K562 (cell line): ENCODE measurements around the gene AKAP12. TPM values are rescaled to one million over a fixed set of nuclear protein-coding genes. Genes with fewer than 3 reads are reported as not detected.

Experiments used
- ATAC-seq: fragments of 200-7000 bp; cut with Tn5 transposase; 3 replicates; pipeline ENCODE4 v1.9.1; 2020; ENCODE audit warnings: moderate library complexity
- BruUV-seq: library from RNA; stranded (reverse); fragments of 400-500 nt; replicated peaks from 2 replicates; lab custom pipeline; 2021; lab: Mats Ljungman, UMichigan
- CTCF ChIA-PET: fragments of 300-600 bp; formaldehyde crosslinking; extraction: SDS; loops from one replicate; lab custom pipeline; 2021; ENCODE audit warnings: low intra/inter-chr PET ratio; lab: Yijun Ruan, JAX
- POLR2A ChIA-PET: fragments of 300-600, 350-650 bp; sonication (Branson Sonifier 250); formaldehyde crosslinking; extraction: SDS; loops from one replicate; lab custom pipeline; 2021; ENCODE audit warnings: antibody characterized with exemption, inconsistent platforms; lab: Yijun Ruan, JAX
- DNase-seq, 4 experiments: peaks; one replicate each; pipeline versions ENCODE4 v3.0.0 to v3.0.0-alpha.2; 2011 to 2018; ENCODE audit warnings: low spot score in 3 of 4, mixed read lengths in 3 of 4; ENCODE audit errors: extremely low read depth in 1 of 4
- FAIRE-seq: peaks from 2 replicates; lab custom pipeline; 2011; peaks lifted over from hg19 to GRCh38; lab: Jason Lieb, UNC
- H2AFZ ChIP-seq: 2 replicates; pipeline ENCODE4 v1.6.0; 2011; ENCODE audit warnings: low read depth, low read length, control low read depth, inconsistent platforms
- H3K27ac ChIP-seq: fragments of 200-600 bp; 3 replicates; pipeline ENCODE4 v1.8.0; 2011; ENCODE audit warnings: low read depth, mild to moderate bottlenecking, control low read depth, inconsistent platforms, low read length, moderate library complexity, mixed read lengths; ENCODE audit errors: extremely low read depth
- H3K27me3 ChIP-seq, 2 experiments: fragments of 300-600 bp in 1 of 2; 2 replicates in 1 of 2; 3 replicates in 1 of 2; pipeline versions ENCODE4 v1.6.0 to v1.8.0; 2011; ENCODE audit warnings: inconsistent platforms in 2 of 2, low read length in 2 of 2, mild to moderate bottlenecking in 1 of 2, mixed read lengths in 1 of 2, moderate library complexity in 1 of 2; ENCODE audit not compliant: control insufficient read depth in 2 of 2, insufficient read depth in 2 of 2
- H3K36me3 ChIP-seq: fragments of 300-600 bp; 3 replicates; pipeline ENCODE4 v1.8.0; 2011; ENCODE audit warnings: mild to moderate bottlenecking, low read length, inconsistent platforms; ENCODE audit not compliant: control insufficient read depth, insufficient read depth
- H3K4me1 ChIP-seq, 2 experiments: fragments of 200-600 bp in 1 of 2; replicated peaks in 1 of 2; 2 replicates in 1 of 2; 3 replicates in 1 of 2; pipeline versions ENCODE4 v1.5.1 to v1.8.0; 2011; ENCODE audit warnings: inconsistent platforms in 2 of 2, low read length in 2 of 2, mild to moderate bottlenecking in 1 of 2, mixed read lengths in 1 of 2, moderate library complexity in 1 of 2; ENCODE audit not compliant: control insufficient read depth in 2 of 2, insufficient read depth in 2 of 2
- H3K4me2 ChIP-seq: 2 replicates; pipeline ENCODE4 v1.6.1; 2011; ENCODE audit warnings: low read length, control low read depth, inconsistent platforms, mixed read lengths; ENCODE audit not compliant: insufficient read depth
- H3K4me3 ChIP-seq: fragments of 200-600 bp; sonication (generic), shearing (Covaris generic); 2 replicates; pipeline ENCODE4 v1.5.1; 2016; ENCODE audit warnings: control low read depth, inconsistent platforms
- H3K79me2 ChIP-seq: fragments of 200-600 bp; 3 replicates; pipeline ENCODE4 v1.8.0; 2011; ENCODE audit warnings: low read length, inconsistent platforms; ENCODE audit not compliant: control insufficient read depth, insufficient read depth
- H3K9ac ChIP-seq, 2 experiments: 2 replicates each; pipeline versions ENCODE4 v1.6.0 to v1.6.1; 2011; ENCODE audit warnings: low read depth in 2 of 2, low read length in 2 of 2, control low read depth in 1 of 2, inconsistent platforms in 1 of 2, mild to moderate bottlenecking in 1 of 2, mixed read lengths in 1 of 2; ENCODE audit not compliant: insufficient read depth in 1 of 2
- H3K9me1 ChIP-seq: one replicate; pipeline ENCODE4 v1.6.0; 2011; ENCODE audit warnings: inconsistent platforms, mild to moderate bottlenecking, low read length, moderate library complexity; ENCODE audit not compliant: control insufficient read depth, insufficient read depth
- H3K9me3 ChIP-seq: replicated peaks from 2 replicates; pipeline ENCODE4 v1.5.1; 2011; ENCODE audit warnings: low read depth, low read length, inconsistent platforms; ENCODE audit not compliant: control insufficient read depth, insufficient read depth
- H4K20me1 ChIP-seq: replicated peaks from 2 replicates; pipeline ENCODE4 v1.6.1; 2011; ENCODE audit warnings: low read length, inconsistent platforms, mixed read lengths; ENCODE audit not compliant: control insufficient read depth, insufficient read depth
- CAMTA2 ChIP-seq: fragments of 250-450 bp; sonication (Bioruptor Pico); conservative IDR thresholded peaks from 2 replicates; pipeline ENCODE4 v1.5.1; 2022
- CHAMP1 ChIP-seq: fragments of 450-650 bp; IDR thresholded peaks from 2 replicates; pipeline ENCODE4 v1.6.1; 2016; ENCODE audit warnings: mild to moderate bottlenecking
- GABPB1 ChIP-seq: sonication (generic); formaldehyde crosslinking; IDR thresholded peaks from 2 replicates; pipeline ENCODE4 v1.8.0; 2022; ENCODE audit warnings: mild to moderate bottlenecking, missing genetic modification reagents
- NCOR1 ChIP-seq: fragments of 450-650 bp; IDR thresholded peaks from 2 replicates; pipeline ENCODE4 v1.6.1; 2016; ENCODE audit warnings: mild to moderate bottlenecking, moderate library complexity
- POLR2G ChIP-seq: fragments of 200-400 bp; formaldehyde crosslinking; IDR thresholded peaks from 2 replicates; pipeline ENCODE4 v1.6.1; 2017; ENCODE audit warnings: low read depth, mild to moderate bottlenecking, antibody characterized with exemption, low read length, moderate library complexity
- RBBP5 ChIP-seq: fragments of 200-600 bp; sonication (generic); IDR thresholded peaks from 2 replicates; pipeline ENCODE4 v1.6.1; 2012; ENCODE audit warnings: borderline replicate concordance, mild to moderate bottlenecking, low read length, control low read depth, inconsistent platforms; ENCODE audit not compliant: insufficient read depth, poor library complexity, severe bottlenecking
- TBL1XR1 ChIP-seq, 2 experiments: IDR thresholded peaks; 2 replicates each; pipeline ENCODE4 v1.6.1; 2012; ENCODE audit warnings: improper control_type of control experiment in 2 of 2, low read length in 2 of 2, mild to moderate bottlenecking in 1 of 2
- ZBTB7A ChIP-seq: IDR thresholded peaks from 2 replicates; pipeline ENCODE4 v1.6.1; 2011; ENCODE audit warnings: low read depth, mild to moderate bottlenecking, low read length, moderate library complexity, borderline replicate concordance; ENCODE audit not compliant: control insufficient read depth
- ZNF384 ChIP-seq: IDR thresholded peaks from 2 replicates; pipeline ENCODE4 v1.6.1; 2012; ENCODE audit warnings: low read depth, low read length, improper control_type of control experiment
- ZNF444 ChIP-seq: fragments of 250-450 bp; sonication (Bioruptor Pico); IDR thresholded peaks from 2 replicates; pipeline ENCODE4 v1.4.0; 2020; ENCODE audit warnings: mild to moderate bottlenecking, moderate library complexity
- ZNF561 ChIP-seq: fragments of 450-650 bp; formaldehyde crosslinking; conservative IDR thresholded peaks from 2 replicates; pipeline ENCODE4 v1.4.0; 2020; ENCODE audit warnings: mild to moderate bottlenecking, moderate library complexity
- WGBS: fragments of 100-300 bp; shearing (Covaris generic); methylation state at CpG from one replicate; pipeline ENCODE4 v1.1.6; 2016; ENCODE audit warnings: low coverage, mixed read lengths; ENCODE audit not compliant: insufficient coverage; ENCODE audit errors: missing lambda C conversion rate; 5-methylcytosine and 5-hydroxymethylcytosine counted together
- in situ Hi-C: fragments of 300-500 bp; cut with MboI; formaldehyde crosslinking; loops from 4 replicates; pipeline ENCODE4 v1.15.0; 2018; ENCODE audit warnings: inconsistent platforms, mixed read lengths
- intact Hi-C: fragments of 100-400 bp; cut with micrococcal nuclease; formaldehyde crosslinking; loops from 2 replicates; pipeline ENCODE4 v1.14.2; 2022
- polyA plus RNA-seq, 8 experiments: library from polyadenylated mRNA; depleted of rRNA in 4 of 8; stranded (reverse) in 5 of 8; unstranded in 3 of 8; fragments of >200 nt; fragmentation: Nextera tagmentation in 2 of 8; fragmentation: Illumina TruSeq in 1 of 8; extraction: Ambion mirVana in 2 of 8; extraction: Trizol in 1 of 8; gene quantifications; 2 replicates each; pipeline versions ENCODE4 v1.2.1 to v1.2.3, GENCODE V29; 2011 to 2014; ENCODE audit warnings: inconsistent platforms in 1 of 8, missing spikeins in 1 of 8
- total RNA-seq, 7 experiments: library from RNA; depleted of rRNA in 6 of 7; stranded (reverse); fragments of >200 nt in 6 of 7; fragmentation: Illumina TruSeq in 2 of 7; extraction: Trizol in 2 of 7; gene quantifications; 2 replicates each; pipeline versions ENCODE4 v1.2.1 to v1.2.3, GENCODE V29; 2011 to 2021; ENCODE audit warnings: low replicate concordance in 1 of 7
- TF ChIP-seq, protein P1 (sequence below), 3 experiments: fragments of 200-800 bp in 1 of 3; fragments of 250-450 bp in 1 of 3; fragments of 450-650 bp in 1 of 3; sonication (Bioruptor Pico) in 1 of 3; sonication (Bioruptor generic) in 1 of 3; formaldehyde crosslinking in 1 of 3; IDR thresholded peaks; 2 replicates each; pipeline versions ENCODE4 v1.6.1 to v1.8.0; 2016 to 2022; ENCODE audit warnings: mild to moderate bottlenecking in 2 of 3, missing genetic modification characterization in 2 of 3, missing compliant biosample characterization in 1 of 3, moderate library complexity in 1 of 3

Gene AKAP12
- total and polyA plus RNA-seq, 9 of the 15 experiments (the other 6 are each of a cell fraction or from before 2014, with no cell fraction given) = 0.08 to 2.0 (median 0.62) TPM

- TF ChIP-seq GABPB1 (CRISPR knock-in tag) (peak; percentile 55; the same call in 1 of the 2 replicates), NCOR1 (no peak), CHAMP1 (no peak)
Measured at GRCh38 chr6:151389618-151390275, 150.0 kb downstream of the AKAP12 start (continued).

GRCh38 chr6:151390276-151390850 is 150.6 kb downstream of the AKAP12 start:
- H3K4me2 ChIP-seq = peak overlapping the region; percentile 62; the same call in 1 of the 2 replicates
- peak overlapping the region; percentile 95 to 98; a peak in 3 of 4 replicates for H3K9ac ChIP-seq
- H2AFZ ChIP-seq = peak overlapping the region; percentile 41; the same call in 1 of the 2 replicates
- H3K79me2 ChIP-seq = peaks cover 84% of the 10 kb centered on the region
- DNase-seq (peak; percentile 97 to 100 (median 98)), FAIRE-seq (peak; percentile 64), ATAC-seq (peak; percentile 90)
- intact Hi-C loops (loop anchor here (2.0 to 5.0 kb wide), 5 partner anchors 16 to 1612 kb away; partner anchors contain the start of genes FBXO5, MTRF1L and RMND1), in situ Hi-C loops (no loop called here)
- H3K9me3 ChIP-seq = no peaks in the 10 kb centered on the region
- H3K36me3 ChIP-seq = peaks cover 38% of the 10 kb centered on the region
- peaks cover 15% of the 10 kb centered on the region; the same call in 1 of the 2 replicates for H4K20me1 ChIP-seq
- peak overlapping the region; percentile 93 for H3K4me3 ChIP-seq
- POLR2A ChIA-PET = interaction anchor here (0.5 to 3.0 kb wide), 22 partner anchors 10 to 1469 kb away, joined by 3 to 18 read pairs (median 4); partner anchors contain the start of gene RMND1
- under 1% methylated on average over 34 of the region's 79 CpGs for WGBS
- H3K27me3 ChIP-seq = no peaks in the 10 kb centered on the region
- CTCF ChIA-PET = interaction anchor here (0.7 kb wide), 1 partner anchor 1540 kb away, joined by 3 read pairs; no protein-coding TSS in a partner anchor
- BruUV-seq = no TSS peak
- peaks cover 10 to 30% of the 10 kb centered on the region in 2 experiments; a peak in 4 of 5 replicates for H3K4me1 ChIP-seq
- peak overlapping the region; percentile 96 for H3K27ac ChIP-seq
- no peaks in the 10 kb centered on the region for H3K9me1 ChIP-seq
- TF ChIP-seq TBL1XR1 (IDR thresholded peaks at IDR 0.05; ENCODE audit: low read length in 2 of 2) (no peak), ZNF561 (no peak), ZNF384 (no peak), ZBTB7A (peak; percentile 93; the same call in 1 of the 2 replicates), ZNF444 (CRISPR knock-in tag) (peak; percentile 90; the same call in 1 of the 2 replicates), POLR2G (peak; percentile 82), RBBP5 (peak; percentile 37), CAMTA2 (no peak)
- TF ChIP-seq, protein P1, sequence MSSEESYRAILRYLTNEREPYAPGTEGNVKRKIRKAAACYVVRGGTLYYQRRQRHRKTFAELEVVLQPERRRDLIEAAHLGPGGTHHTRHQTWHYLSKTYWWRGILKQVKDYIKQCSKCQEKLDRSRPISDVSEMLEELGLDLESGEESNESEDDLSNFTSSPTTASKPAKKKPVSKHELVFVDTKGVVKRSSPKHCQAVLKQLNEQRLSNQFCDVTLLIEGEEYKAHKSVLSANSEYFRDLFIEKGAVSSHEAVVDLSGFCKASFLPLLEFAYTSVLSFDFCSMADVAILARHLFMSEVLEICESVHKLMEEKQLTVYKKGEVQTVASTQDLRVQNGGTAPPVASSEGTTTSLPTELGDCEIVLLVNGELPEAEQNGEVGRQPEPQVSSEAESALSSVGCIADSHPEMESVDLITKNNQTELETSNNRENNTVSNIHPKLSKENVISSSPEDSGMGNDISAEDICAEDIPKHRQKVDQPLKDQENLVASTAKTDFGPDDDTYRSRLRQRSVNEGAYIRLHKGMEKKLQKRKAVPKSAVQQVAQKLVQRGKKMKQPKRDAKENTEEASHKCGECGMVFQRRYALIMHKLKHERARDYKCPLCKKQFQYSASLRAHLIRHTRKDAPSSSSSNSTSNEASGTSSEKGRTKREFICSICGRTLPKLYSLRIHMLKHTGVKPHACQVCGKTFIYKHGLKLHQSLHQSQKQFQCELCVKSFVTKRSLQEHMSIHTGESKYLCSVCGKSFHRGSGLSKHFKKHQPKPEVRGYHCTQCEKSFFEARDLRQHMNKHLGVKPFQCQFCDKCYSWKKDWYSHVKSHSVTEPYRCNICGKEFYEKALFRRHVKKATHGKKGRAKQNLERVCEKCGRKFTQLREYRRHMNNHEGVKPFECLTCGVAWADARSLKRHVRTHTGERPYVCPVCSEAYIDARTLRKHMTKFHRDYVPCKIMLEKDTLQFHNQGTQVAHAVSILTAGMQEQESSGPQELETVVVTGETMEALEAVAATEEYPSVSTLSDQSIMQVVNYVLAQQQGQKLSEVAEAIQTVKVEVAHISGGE (CRISPR knock-in tag; IDR thresholded peaks at IDR 0.05) = peak in 1 of 3 experiments; percentile 83; a peak in 2 of 6 replicates
